Camera-type eye (tissue), 1 donor: ENCODE data around the gene TMEM267. TPM values are rescaled to one million over a fixed set of nuclear protein-coding genes. Genes with fewer than 3 reads are reported as not detected.

Source experiments
- total RNA-seq: library from RNA; depleted of rRNA; stranded (reverse); fragments of >200 nt; gene quantifications from one replicate; pipeline ENCODE4 v1.2.3, GENCODE V29; 2014

Gene TMEM267
- 16.1 TPM for total RNA-seq

GRCh38 chr5:43483298-43484105 is at the start of gene TMEM267:
Gene TMEM267 (minus strand): TSS chr5:43483865. CDS start chr5:43453969, 29,896 bp downstream.

GRCh38 chr5:43514816-43515677 is 31.4 kb upstream of the TMEM267 start, which contains the start of gene C5orf34:
Gene C5orf34 (minus strand): TSS chr5:43515148. CDS start chr5:43509339, 5,809 bp downstream.

GRCh38 chr5:43412156-43412555 is 71.5 kb downstream of the TMEM267 start, which contains the start of gene CCL28:
Gene CCL28 (minus strand): TSS chr5:43412391. CDS start chr5:43412316, 75 bp downstream.

Other genes starting within 250 kb of the TMEM267 start
- gene HMGCS1, start 170.5 kb downstream of the TMEM267 start, total RNA-seq = 138 TPM
- 13.4 TPM for gene CCL28, start 71.5 kb downstream of the TMEM267 start, total RNA-seq
- gene C5orf34, start 31.3 kb upstream of the TMEM267 start, total RNA-seq = 4.4 TPM
- 131 TPM for gene PAIP1, start 73.2 kb upstream of the TMEM267 start, total RNA-seq
- gene NNT, start 119.3 kb upstream of the TMEM267 start, total RNA-seq = 112 TPM